Stimulated activated CD8-positive, alpha-beta memory T cell treated with anti-CD3 and anti-CD28 coated beads, Interleukin-15, amount 100 ng/mL, for 24 hours (primary cell): ENCODE data around the gene COL9A3.
A peak's percentile ranks its signal among the peaks of the same experiment; 100 is the strongest.

Experiments used
- DNase-seq: peaks from one replicate; pipeline ENCODE4 v3.0.0-alpha.2; 2020; ENCODE audit warnings: low read depth

The COL9A3 gene

GRCh38 chr20:62778601-62779416 is 38.0 kb upstream of the COL9A3 start:
- DNase-seq = no peak

- DNase-seq = no peak
Measured at GRCh38 chr20:62779417-62779685, 37.5 kb upstream of the COL9A3 start.

GRCh38 chr20:62780204-62780603 is 36.6 kb upstream of the COL9A3 start:
- DNase-seq = no peak

GRCh38 chr20:62780696-62781095 is 36.2 kb upstream of the COL9A3 start:
- no peak for DNase-seq

GRCh38 chr20:62782149-62782892 is 34.5 kb upstream of the COL9A3 start:
- no peak for DNase-seq

- no peak for DNase-seq
Measured at GRCh38 chr20:62782893-62783278, 34.0 kb upstream of the COL9A3 start.

GRCh38 chr20:62784497-62784896 is 32.4 kb upstream of the COL9A3 start:
- DNase-seq = no peak

- DNase-seq = no peak
Measured at GRCh38 chr20:62785393-62785792, 31.5 kb upstream of the COL9A3 start.

- DNase-seq = no peak
Measured at GRCh38 chr20:62786157-62786556, 30.7 kb upstream of the COL9A3 start.

- DNase-seq = no peak
Measured at GRCh38 chr20:62787321-62787720, 29.5 kb upstream of the COL9A3 start.

- no peak for DNase-seq
Measured at GRCh38 chr20:62787866-62788265, 29.0 kb upstream of the COL9A3 start.

GRCh38 chr20:62788607-62789006 is 28.2 kb upstream of the COL9A3 start:
- no peak for DNase-seq

GRCh38 chr20:62790075-62790474 is 26.8 kb upstream of the COL9A3 start:
- no peak for DNase-seq

GRCh38 chr20:62791301-62792181 is 25.3 kb upstream of the COL9A3 start:
- no peak for DNase-seq

- no peak for DNase-seq
Measured at GRCh38 chr20:62792182-62792939, 24.5 kb upstream of the COL9A3 start.

- no peak for DNase-seq
Measured at GRCh38 chr20:62792940-62793756, 23.7 kb upstream of the COL9A3 start.

- no peak for DNase-seq
Measured at GRCh38 chr20:62793757-62794006, 23.2 kb upstream of the COL9A3 start.

GRCh38 chr20:62794007-62794724 is 22.7 kb upstream of the COL9A3 start:
- DNase-seq = peak; percentile 82

- DNase-seq = peak; percentile 46
Measured at GRCh38 chr20:62795023-62795761, 21.7 kb upstream of the COL9A3 start.
